Stimulated activated CD4-positive, alpha-beta T cell treated with anti-CD3 and anti-CD28 coated beads, Interleukin-4, amount 100 ng/mL, for 1 hour (primary cell): ENCODE data around the gene MFSD6.
A peak's percentile ranks its signal among the peaks of the same experiment; 100 is the strongest.

ENCODE experiments used
- DNase-seq: peaks from one replicate; pipeline ENCODE4 v3.0.0-alpha.2; 2020

MFSD6 gene

DNA sequence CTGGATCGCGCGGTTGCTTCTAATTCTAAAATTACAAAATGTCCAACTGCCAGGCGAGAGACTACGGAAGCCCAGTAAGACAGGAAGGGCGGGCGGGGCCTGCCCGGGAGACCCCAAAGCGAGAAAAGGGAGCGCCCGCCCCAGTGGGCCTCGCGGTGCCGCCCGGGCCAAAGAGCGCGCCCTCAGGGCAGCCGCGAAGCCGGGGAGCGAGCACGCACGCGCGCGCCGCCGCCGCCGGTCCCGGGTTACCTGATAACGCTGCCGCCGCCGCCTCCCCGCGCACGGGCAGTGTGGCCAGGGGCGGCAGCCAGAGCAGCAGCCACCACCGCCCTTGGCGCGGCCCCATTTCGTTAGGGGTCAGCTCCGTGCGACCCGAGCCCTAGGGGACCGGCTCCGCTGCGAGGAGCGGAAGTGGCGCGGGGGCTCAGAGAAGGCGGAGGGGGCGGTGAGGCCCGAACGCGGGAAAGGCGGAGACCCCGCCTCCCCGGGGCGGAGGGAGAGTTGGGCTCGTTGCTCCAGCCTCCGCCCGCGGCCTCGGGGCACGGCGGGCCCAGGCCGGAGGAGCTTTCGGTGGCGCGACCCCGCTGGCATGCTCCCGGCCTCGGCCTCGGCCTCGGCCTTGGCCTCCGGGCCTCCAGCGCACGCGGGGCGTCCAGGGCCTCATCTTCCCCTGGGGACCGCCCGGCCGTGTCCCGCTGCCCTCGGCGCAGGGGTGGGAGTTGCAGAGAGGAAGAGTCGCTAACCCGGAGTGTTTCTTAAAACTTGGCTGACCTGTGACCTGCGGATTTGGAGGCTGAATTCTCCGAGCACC, 126.4 kb downstream of the MFSD6 start, which contains the start of gene NEMP2:
NEMP2 (minus strand) TSS at position 413 of the 811 bp plus-strand sequence; CDS start at position 346, 67 bp downstream.
- DNase-seq = peak; percentile 78

- no peak for DNase-seq
These were observed 126.9 kb downstream of the MFSD6 start for GRCh38 chr2:190535121-190535439.

GRCh38 chr2:190535586-190535985, 127.4 kb downstream of the MFSD6 start:
- DNase-seq = no peak

DNA sequence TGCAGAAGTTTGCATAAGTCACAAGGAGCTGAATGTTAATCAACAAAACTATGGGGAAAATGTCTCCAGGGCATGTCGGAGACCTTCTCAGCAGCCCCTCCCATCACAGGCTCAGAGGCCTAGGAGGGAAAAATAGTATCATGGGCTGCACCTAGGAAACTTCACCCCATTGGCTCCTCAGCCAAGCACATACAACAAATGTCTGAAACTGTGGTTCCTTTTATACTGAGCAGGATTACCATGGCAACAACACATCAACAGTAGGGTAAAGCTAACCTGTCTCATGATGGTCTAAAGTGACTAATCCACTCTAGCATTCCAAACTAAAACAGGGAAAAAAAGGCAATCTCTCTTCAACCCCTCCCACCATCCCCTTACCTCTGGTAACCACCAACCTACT, 129.6 kb downstream of the MFSD6 start:
- no peak for DNase-seq

DNA sequence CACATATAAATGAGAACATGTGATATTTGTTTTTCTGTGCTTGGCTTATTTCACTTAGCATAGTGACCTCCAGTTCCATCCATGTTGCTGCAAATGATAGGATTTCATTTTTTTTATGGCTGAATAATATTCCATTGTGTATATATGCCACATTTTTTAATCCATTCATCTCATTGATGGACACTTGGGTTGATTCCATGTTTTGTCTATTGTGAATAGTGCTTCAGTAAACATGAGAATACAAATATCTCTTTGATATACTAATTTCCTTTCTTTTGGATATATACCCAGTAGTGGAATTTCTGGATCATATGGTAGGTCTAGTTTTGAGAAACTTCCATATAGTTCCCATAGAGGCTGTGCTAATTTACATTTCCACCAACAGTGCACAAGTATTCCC, 130.0 kb downstream of the MFSD6 start:
- no peak for DNase-seq

GRCh38 chr2:190540048-190540447, 131.9 kb downstream of the MFSD6 start:
- no peak for DNase-seq

- DNase-seq = no peak
These were observed 136.9 kb downstream of the MFSD6 start for GRCh38 chr2:190545093-190545492.

- DNase-seq = no peak
These were observed 137.6 kb downstream of the MFSD6 start for GRCh38 chr2:190545555-190546385.

DNA sequence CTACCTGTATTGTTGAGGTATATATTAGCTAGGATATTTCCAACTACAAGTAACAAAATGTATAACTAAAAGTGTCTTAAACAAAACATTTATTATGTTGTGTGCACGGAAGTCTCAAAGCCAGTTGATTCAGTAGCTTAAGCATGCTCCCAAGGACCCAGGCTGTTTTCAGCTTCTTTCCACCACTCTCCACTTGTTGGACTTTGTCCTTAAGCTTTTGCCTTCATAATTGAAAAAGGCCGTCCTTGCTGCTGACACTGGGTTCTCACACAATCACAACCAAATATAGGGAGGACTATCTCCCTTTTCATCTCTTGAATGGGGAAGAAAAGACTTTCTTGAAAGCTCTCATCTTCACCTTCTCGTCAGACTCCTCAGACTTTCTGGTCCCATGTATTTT, 138.6 kb downstream of the MFSD6 start:
- DNase-seq = no peak

GRCh38 chr2:190547886-190548285, 139.7 kb downstream of the MFSD6 start:
- no peak for DNase-seq

DNA sequence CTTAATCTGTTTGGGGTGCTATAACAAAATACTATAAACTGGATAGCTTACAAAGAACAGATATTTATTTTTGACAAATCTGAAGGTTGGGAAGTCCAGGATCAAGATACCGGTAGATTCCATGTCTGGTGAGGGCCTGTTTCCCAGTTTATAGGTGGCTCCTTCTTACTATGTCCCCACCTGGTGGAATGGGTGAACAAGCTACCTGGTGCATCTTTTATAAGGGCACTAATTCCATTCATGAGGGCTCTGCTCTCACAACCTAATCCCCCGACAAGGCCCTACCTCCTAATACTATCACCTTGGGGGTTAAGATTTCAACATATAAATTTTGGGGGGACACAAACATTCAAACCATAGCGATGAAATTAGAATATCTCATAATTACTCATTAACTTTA, 142.0 kb downstream of the MFSD6 start:
- DNase-seq = no peak
